HepG2 (cell line): ENCODE data around the gene ABCG5. TPM values are rescaled to one million over a fixed set of nuclear protein-coding genes. Genes with fewer than 3 reads are reported as not detected.

ENCODE experiments used
- ATAC-seq: fragments of 200-7000 bp; cut with Tn5 transposase; 3 replicates; pipeline ENCODE4 v1.9.1; 2020; ENCODE audit warnings: mild to moderate bottlenecking, moderate library complexity
- BruUV-seq: library from RNA; stranded (reverse); fragments of 400-500 nt; replicated peaks from 2 replicates; lab custom pipeline; 2021; lab: Mats Ljungman, UMichigan
- CTCF ChIA-PET: fragments of 300-600 bp; formaldehyde crosslinking; extraction: SDS; loops from one replicate; lab custom pipeline; 2021; ENCODE audit warnings: low total read pairs, inconsistent platforms, low intra/inter-chr PET ratio; lab: Yijun Ruan, JAX
- POLR2A ChIA-PET: fragments of 350-600 bp; sonication (Branson Sonifier 250); formaldehyde crosslinking; loops from one replicate; lab custom pipeline; 2020; ENCODE audit warnings: antibody characterized with exemption, inconsistent platforms; lab: Yijun Ruan, JAX
- DNase-seq: peaks from one replicate; pipeline ENCODE4 v3.0.0-alpha.2; 2015; ENCODE audit warnings: low spot score
- FAIRE-seq: peaks from 3 replicates; lab custom pipeline; 2011; peaks lifted over from hg19 to GRCh38; lab: Jason Lieb, UNC
- H2AFZ ChIP-seq: one replicate; pipeline ENCODE4 v1.6.1; 2011; ENCODE audit warnings: low read length, inconsistent platforms
- H3K27ac ChIP-seq: fragments of 300-600 bp; 3 replicates; pipeline ENCODE4 v1.8.0; 2011; ENCODE audit warnings: mixed run types, mild to moderate bottlenecking, mixed read lengths, low read length, inconsistent platforms; ENCODE audit not compliant: insufficient read depth; ENCODE audit errors: extremely low read length
- H3K27me3 ChIP-seq, 2 experiments: fragments of 200-600 bp in 1 of 2; 2 replicates in 1 of 2; 3 replicates in 1 of 2; pipeline versions ENCODE4 v1.6.0 to v1.8.0; 2011; ENCODE audit warnings: low read length in 2 of 2, mild to moderate bottlenecking in 2 of 2, moderate library complexity in 2 of 2, inconsistent platforms in 1 of 2; ENCODE audit not compliant: insufficient read depth in 2 of 2, control insufficient read depth in 1 of 2
- H3K36me3 ChIP-seq, 2 experiments: fragments of 200-600 bp in 1 of 2; replicated peaks in 1 of 2; 2 replicates in 1 of 2; 3 replicates in 1 of 2; pipeline versions ENCODE4 v1.5.1 to v1.8.0; 2011; ENCODE audit warnings: low read length in 2 of 2, inconsistent platforms in 1 of 2; ENCODE audit not compliant: insufficient read depth in 2 of 2, control insufficient read depth in 1 of 2
- H3K4me1 ChIP-seq: 2 replicates; pipeline ENCODE4 v1.5.1; 2012; ENCODE audit warnings: low read length, inconsistent platforms; ENCODE audit not compliant: insufficient read depth
- H3K4me2 ChIP-seq: 2 replicates; pipeline ENCODE4 v1.6.0; 2011; ENCODE audit warnings: low read depth, low read length, inconsistent platforms
- H3K4me3 ChIP-seq, 3 experiments: fragments of 200-600 bp in 1 of 3; sonication (generic), shearing (Covaris generic) in 1 of 3; replicated peaks in 1 of 3; 2 replicates each; pipeline ENCODE4 v1.5.1; 2011 to 2016; ENCODE audit warnings: low read length in 3 of 3, inconsistent platforms in 2 of 3, low read depth in 2 of 3, mild to moderate bottlenecking in 2 of 3, control low read depth in 1 of 3, mixed read lengths in 1 of 3; ENCODE audit not compliant: insufficient read depth in 1 of 3
- H3K79me2 ChIP-seq: one replicate; pipeline ENCODE4 v1.6.1; 2011; ENCODE audit warnings: low read length, inconsistent platforms; ENCODE audit not compliant: insufficient read depth
- H3K9ac ChIP-seq: 2 replicates; pipeline ENCODE4 v1.6.0; 2011; ENCODE audit warnings: mild to moderate bottlenecking, low read depth, low read length, inconsistent platforms; ENCODE audit not compliant: insufficient read depth
- H3K9me3 ChIP-seq: 2 replicates; pipeline ENCODE4 v1.5.1; 2012; ENCODE audit warnings: mild to moderate bottlenecking, low read length
- H4K20me1 ChIP-seq: 2 replicates; pipeline ENCODE4 v1.6.0; 2011; ENCODE audit warnings: inconsistent platforms, mild to moderate bottlenecking, low read length, moderate library complexity; ENCODE audit not compliant: insufficient read depth
- AKAP8 ChIP-seq: sonication (generic); formaldehyde crosslinking; IDR thresholded peaks from 2 replicates; pipeline ENCODE4 v1.5.1; 2020; ENCODE audit warnings: mild to moderate bottlenecking, missing genetic modification reagents
- DMAP1 ChIP-seq: IDR thresholded peaks from 2 replicates; pipeline ENCODE4 v1.6.1; 2016
- FOXK2 ChIP-seq: fragments of 450-650 bp; IDR thresholded peaks from 2 replicates; pipeline ENCODE4 v1.6.1; 2016
- GABPA ChIP-seq, 2 experiments: IDR thresholded peaks; 2 replicates each; pipeline ENCODE4 v1.6.1; 2011 to 2016; ENCODE audit warnings: low read depth in 2 of 2, low read length in 1 of 2, missing biosample characterization in 1 of 2, missing genetic modification characterization in 1 of 2
- HES4 ChIP-seq: sonication (generic); formaldehyde crosslinking; IDR thresholded peaks from 2 replicates; pipeline ENCODE4 v1.9.0; 2021; ENCODE audit warnings: mild to moderate bottlenecking, missing genetic modification reagents, borderline replicate concordance
- ISL2 ChIP-seq: sonication (generic); formaldehyde crosslinking; IDR thresholded peaks from 2 replicates; pipeline ENCODE4 v1.5.0; 2020; ENCODE audit warnings: missing genetic modification reagents
- SAFB2 ChIP-seq: sonication (generic); formaldehyde crosslinking; IDR thresholded peaks from 2 replicates; pipeline ENCODE4 v1.5.1; 2020; ENCODE audit warnings: missing genetic modification reagents, low read depth, mild to moderate bottlenecking, borderline replicate concordance
- TFDP1 ChIP-seq: IDR thresholded peaks from 2 replicates; pipeline ENCODE4 v1.6.1; 2016; ENCODE audit warnings: missing compliant biosample characterization, missing genetic modification reagents, borderline replicate concordance
- ZKSCAN5 ChIP-seq: sonication (generic); formaldehyde crosslinking; IDR thresholded peaks from 2 replicates; pipeline ENCODE4 v1.5.1; 2020; ENCODE audit warnings: mild to moderate bottlenecking, missing genetic modification reagents
- ZKSCAN8 ChIP-seq: IDR thresholded peaks from 2 replicates; pipeline ENCODE4 v1.6.1; 2016; ENCODE audit warnings: borderline replicate concordance, missing genetic modification reagents, missing compliant biosample characterization
- ZNF619 ChIP-seq: sonication (generic); formaldehyde crosslinking; IDR thresholded peaks from 2 replicates; pipeline ENCODE4 v1.4.0; 2020; ENCODE audit warnings: mild to moderate bottlenecking, missing genetic modification reagents
- ZNF781 ChIP-seq: sonication (generic); formaldehyde crosslinking; IDR thresholded peaks from 2 replicates; pipeline ENCODE4 v1.5.1; 2020; ENCODE audit warnings: borderline replicate concordance, mild to moderate bottlenecking, missing genetic modification reagents; ENCODE audit errors: not compliant biosample characterization
- ZSCAN12 ChIP-seq: sonication (generic); formaldehyde crosslinking; IDR thresholded peaks from 2 replicates; pipeline ENCODE4 v1.9.0; 2021; ENCODE audit warnings: mild to moderate bottlenecking, missing genetic modification reagents
- WGBS: methylation state at CpG from one replicate; pipeline ENCODE4 v1.1.6; 2017; ENCODE audit warnings: low lambda C conversion rate; 5-methylcytosine and 5-hydroxymethylcytosine counted together
- in situ Hi-C: cut with HindIII; loops from 2 replicates; pipeline ENCODE4 v1.10.0; 2017; ENCODE audit warnings: low pct_unique_long_range_greater_than_20kb; ENCODE audit not compliant: extremely low pct_ligation_motif_present
- intact Hi-C: fragments of 100-400 bp; cut with micrococcal nuclease; formaldehyde crosslinking; loops from one replicate; pipeline ENCODE4 v1.10.0; 2022; ENCODE audit not compliant: unreplicated experiment
- polyA plus RNA-seq, 8 experiments: library from polyadenylated mRNA; depleted of rRNA in 3 of 8; stranded (reverse) in 7 of 8; unstranded in 1 of 8; fragments of >200 nt; fragmentation: Illumina TruSeq in 4 of 8; extraction: Trizol in 4 of 8; gene quantifications; 2 replicates each; pipeline versions ENCODE4 v1.2.1 to v1.2.3, GENCODE V29; 2011 to 2016; ENCODE audit warnings: low read depth in 4 of 8, missing spikeins in 1 of 8, mixed read lengths in 1 of 8; ENCODE audit not compliant: insufficient read depth in 1 of 8
- total RNA-seq, 5 experiments: library from RNA; depleted of rRNA; stranded (reverse); fragments of >200 nt; fragmentation: Illumina TruSeq; extraction: Trizol; gene quantifications; 2 replicates each; pipeline ENCODE4 v1.2.3, GENCODE V29; 2016; ENCODE audit warnings: low read depth in 1 of 5
- TF ChIP-seq, protein P1 (sequence below): sonication (generic); formaldehyde crosslinking; IDR thresholded peaks from 2 replicates; pipeline ENCODE4 v1.4.0; 2020; ENCODE audit warnings: missing genetic modification reagents, borderline replicate concordance
- TF ChIP-seq, protein P2 (sequence below): sonication (generic); formaldehyde crosslinking; IDR thresholded peaks from 2 replicates; pipeline ENCODE4 v1.9.0; 2021; ENCODE audit warnings: missing genetic modification reagents, borderline replicate concordance

ABCG5 gene
- total and polyA plus RNA-seq, 2 of the 13 experiments (the other 11 are each of a cell fraction or from before 2014, with no cell fraction given) = 15.1 to 39.0 TPM

GRCh38 chr2:43837831-43838559, 644 bp downstream of the ABCG5 start:
- no peak for FAIRE-seq
- H2AFZ ChIP-seq = peak overlapping the region; percentile 38
- in situ Hi-C loops = no loop called here
- peak overlapping the region; percentile 89 for H3K4me2 ChIP-seq
- no peaks in the 10 kb centered on the region for H3K27me3 ChIP-seq
- H3K4me1 ChIP-seq = peaks cover 50% of the 10 kb centered on the region
- DNase-seq = no peak
- H4K20me1 ChIP-seq = no peaks in the 10 kb centered on the region
- peak overlapping the region; percentile 64 to 82 (median 79) for H3K4me3 ChIP-seq
- no peaks in the 10 kb centered on the region for H3K9me3 ChIP-seq
- ChIA-PET POLR2A (interaction anchor here (0.9 to 2.3 kb wide), 5 partner anchors 13 to 66 kb away, joined by 3 to 8 read pairs (median 3); no protein-coding TSS in a partner anchor), CTCF (no interaction called here)
- peaks cover 2 to 19% of the 10 kb centered on the region in 2 experiments; a peak in 3 of 5 replicates for H3K36me3 ChIP-seq
- BruUV-seq = no TSS peak
- intact Hi-C loops = loop anchor here (2.0 kb wide), 1 partner anchor 29 kb away; no protein-coding TSS in a partner anchor
- H3K27ac ChIP-seq = peak overlapping the region; percentile 78
- ATAC-seq = peak; percentile 28
- H3K79me2 ChIP-seq = peaks cover 34% of the 10 kb centered on the region
- 38% methylated on average over 15 of the region's 21 CpGs for WGBS
- peak overlapping the region; percentile 79 for H3K9ac ChIP-seq
- TF ChIP-seq ISL2 (CRISPR knock-in tag) (no peak), DMAP1 (no peak), ZKSCAN8 (no peak), TFDP1 (CRISPR knock-in tag) (no peak), ZKSCAN5 (CRISPR knock-in tag) (no peak), AKAP8 (CRISPR knock-in tag) (no peak), HES4 (no peak), GABPA (IDR thresholded peaks at IDR 0.05; ENCODE audit: low read depth, low read length) (no peak), GABPA (CRISPR knock-in tag; IDR thresholded peaks at IDR 0.05; ENCODE audit: low read depth) (no peak), ZNF781 (peak; percentile 62), ZNF619 (CRISPR knock-in tag) (no peak), ZSCAN12 (no peak), FOXK2 (no peak), SAFB2 (CRISPR knock-in tag) (no peak)
- TF ChIP-seq, protein P1, sequence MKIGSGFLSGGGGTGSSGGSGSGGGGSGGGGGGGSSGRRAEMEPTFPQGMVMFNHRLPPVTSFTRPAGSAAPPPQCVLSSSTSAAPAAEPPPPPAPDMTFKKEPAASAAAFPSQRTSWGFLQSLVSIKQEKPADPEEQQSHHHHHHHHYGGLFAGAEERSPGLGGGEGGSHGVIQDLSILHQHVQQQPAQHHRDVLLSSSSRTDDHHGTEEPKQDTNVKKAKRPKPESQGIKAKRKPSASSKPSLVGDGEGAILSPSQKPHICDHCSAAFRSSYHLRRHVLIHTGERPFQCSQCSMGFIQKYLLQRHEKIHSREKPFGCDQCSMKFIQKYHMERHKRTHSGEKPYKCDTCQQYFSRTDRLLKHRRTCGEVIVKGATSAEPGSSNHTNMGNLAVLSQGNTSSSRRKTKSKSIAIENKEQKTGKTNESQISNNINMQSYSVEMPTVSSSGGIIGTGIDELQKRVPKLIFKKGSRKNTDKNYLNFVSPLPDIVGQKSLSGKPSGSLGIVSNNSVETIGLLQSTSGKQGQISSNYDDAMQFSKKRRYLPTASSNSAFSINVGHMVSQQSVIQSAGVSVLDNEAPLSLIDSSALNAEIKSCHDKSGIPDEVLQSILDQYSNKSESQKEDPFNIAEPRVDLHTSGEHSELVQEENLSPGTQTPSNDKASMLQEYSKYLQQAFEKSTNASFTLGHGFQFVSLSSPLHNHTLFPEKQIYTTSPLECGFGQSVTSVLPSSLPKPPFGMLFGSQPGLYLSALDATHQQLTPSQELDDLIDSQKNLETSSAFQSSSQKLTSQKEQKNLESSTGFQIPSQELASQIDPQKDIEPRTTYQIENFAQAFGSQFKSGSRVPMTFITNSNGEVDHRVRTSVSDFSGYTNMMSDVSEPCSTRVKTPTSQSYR (CRISPR knock-in tag) = peak; percentile 65
- TF ChIP-seq, protein P2, sequence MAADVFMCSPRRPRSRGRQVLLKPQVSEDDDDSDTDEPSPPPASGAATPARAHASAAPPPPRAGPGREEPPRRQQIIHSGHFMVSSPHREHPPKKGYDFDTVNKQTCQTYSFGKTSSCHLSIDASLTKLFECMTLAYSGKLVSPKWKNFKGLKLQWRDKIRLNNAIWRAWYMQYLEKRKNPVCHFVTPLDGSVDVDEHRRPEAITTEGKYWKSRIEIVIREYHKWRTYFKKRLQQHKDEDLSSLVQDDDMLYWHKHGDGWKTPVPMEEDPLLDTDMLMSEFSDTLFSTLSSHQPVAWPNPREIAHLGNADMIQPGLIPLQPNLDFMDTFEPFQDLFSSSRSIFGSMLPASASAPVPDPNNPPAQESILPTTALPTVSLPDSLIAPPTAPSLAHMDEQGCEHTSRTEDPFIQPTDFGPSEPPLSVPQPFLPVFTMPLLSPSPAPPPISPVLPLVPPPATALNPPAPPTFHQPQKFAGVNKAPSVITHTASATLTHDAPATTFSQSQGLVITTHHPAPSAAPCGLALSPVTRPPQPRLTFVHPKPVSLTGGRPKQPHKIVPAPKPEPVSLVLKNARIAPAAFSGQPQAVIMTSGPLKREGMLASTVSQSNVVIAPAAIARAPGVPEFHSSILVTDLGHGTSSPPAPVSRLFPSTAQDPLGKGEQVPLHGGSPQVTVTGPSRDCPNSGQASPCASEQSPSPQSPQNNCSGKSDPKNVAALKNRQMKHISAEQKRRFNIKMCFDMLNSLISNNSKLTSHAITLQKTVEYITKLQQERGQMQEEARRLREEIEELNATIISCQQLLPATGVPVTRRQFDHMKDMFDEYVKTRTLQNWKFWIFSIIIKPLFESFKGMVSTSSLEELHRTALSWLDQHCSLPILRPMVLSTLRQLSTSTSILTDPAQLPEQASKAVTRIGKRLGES (CRISPR knock-in tag) = no peak
